H1 (cell line): Measurements from ENCODE around the gene IL1R1. TPM values are rescaled to one million over a fixed set of nuclear protein-coding genes. Genes with fewer than 3 reads are reported as not detected.
A peak's percentile ranks its signal among the peaks of the same experiment; 100 is the strongest.

Source experiments
- CTCF ChIA-PET: fragments of 300-600 bp; sonication (Branson Sonifier 250); formaldehyde crosslinking; loops from one replicate; lab custom pipeline; 2021; ENCODE audit not compliant: partially characterized antibody; lab: Charles Lee
- POLR2A ChIA-PET: fragments of 300-600 bp; sonication (Branson Sonifier 250); formaldehyde crosslinking; loops from one replicate; lab custom pipeline; 2021; ENCODE audit warnings: inconsistent platforms; ENCODE audit not compliant: partially characterized antibody; lab: Charles Lee
- DNase-seq, 2 experiments: peaks; one replicate each; pipeline versions ENCODE4 v3.0.0 to v3.0.0-alpha.2; 2010 to 2022; ENCODE audit warnings: low spot score in 2 of 2, low read depth in 1 of 2, mixed read lengths in 1 of 2
- FAIRE-seq: peaks from 2 replicates; lab custom pipeline; 2011; peaks lifted over from hg19 to GRCh38; lab: Jason Lieb, UNC
- H2AFZ ChIP-seq: 2 replicates; pipeline ENCODE4 v1.8.1; 2012; ENCODE audit warnings: low read length, inconsistent platforms
- H2AK5ac ChIP-seq: 2 replicates; pipeline ENCODE4 v1.6.1; 2013; ENCODE audit warnings: low read depth, low read length
- H2BK120ac ChIP-seq: replicated peaks from 2 replicates; pipeline ENCODE3; 2013; ENCODE audit warnings: low read depth, low read length, inconsistent platforms
- H2BK12ac ChIP-seq: 2 replicates; pipeline ENCODE4 v1.6.1; 2013; ENCODE audit warnings: low read depth, low read length
- H2BK15ac ChIP-seq: 2 replicates; pipeline ENCODE4 v1.6.1; 2013; ENCODE audit warnings: low read length
- H2BK20ac ChIP-seq: 2 replicates; pipeline ENCODE4 v1.6.1; 2013; ENCODE audit warnings: low read length
- H2BK5ac ChIP-seq: 2 replicates; pipeline ENCODE4 v1.6.1; 2013; ENCODE audit warnings: low read depth, low read length
- H3K14ac ChIP-seq: 2 replicates; pipeline ENCODE4 v1.6.1; 2013; ENCODE audit warnings: inconsistent platforms; ENCODE audit not compliant: insufficient read length
- H3K18ac ChIP-seq: 2 replicates; pipeline ENCODE4 v1.6.1; 2013; ENCODE audit warnings: low read length; ENCODE audit errors: extremely low read depth
- H3K23ac ChIP-seq: 2 replicates; pipeline ENCODE4 v1.6.1; 2013; ENCODE audit warnings: inconsistent platforms; ENCODE audit not compliant: insufficient read length
- H3K23me2 ChIP-seq: 2 replicates; pipeline ENCODE4 v1.6.1; 2013; ENCODE audit warnings: low read depth, low read length
- H3K27ac ChIP-seq: 2 replicates; pipeline ENCODE4 v1.6.1; 2011; ENCODE audit warnings: low read depth, low read length, inconsistent platforms
- H3K27me3 ChIP-seq, 4 experiments: replicated peaks in 1 of 4; 1 replicate in 1 of 4; 2 replicates in 3 of 4; pipeline versions ENCODE4 v1.6.1 to v1.8.1; 2011 to 2013; ENCODE audit warnings: low read length in 3 of 4, mild to moderate bottlenecking in 3 of 4, inconsistent platforms in 2 of 4, mixed read lengths in 2 of 4, moderate library complexity in 1 of 4; ENCODE audit not compliant: control insufficient read depth in 3 of 4, insufficient read depth in 3 of 4; ENCODE audit errors: extremely low read depth in 1 of 4
- H3K36me3 ChIP-seq, 4 experiments: 2 replicates each; pipeline versions ENCODE4 v1.6.1 to v1.8.1; 2011 to 2013; ENCODE audit warnings: mild to moderate bottlenecking in 4 of 4, low read length in 3 of 4, moderate library complexity in 2 of 4, control low read depth in 1 of 4, inconsistent platforms in 1 of 4; ENCODE audit not compliant: insufficient read depth in 4 of 4, control insufficient read depth in 2 of 4
- H3K4ac ChIP-seq: replicated peaks from 2 replicates; pipeline ENCODE3; 2013; ENCODE audit warnings: low read length, low read depth, mixed read lengths, inconsistent platforms; ENCODE audit not compliant: insufficient read length
- H3K4me1 ChIP-seq, 4 experiments: replicated peaks in 1 of 4; 1 replicate in 1 of 4; 2 replicates in 3 of 4; pipeline versions ENCODE4 v1.6.1 to v1.8.1; 2011 to 2013; ENCODE audit warnings: low read length in 3 of 4, inconsistent platforms in 2 of 4, mixed read lengths in 1 of 4; ENCODE audit not compliant: insufficient read depth in 4 of 4, control insufficient read depth in 3 of 4
- H3K4me2 ChIP-seq, 2 experiments: 2 replicates each; pipeline versions ENCODE4 v1.6.1 to v1.8.1; 2011 to 2013; ENCODE audit warnings: low read depth in 2 of 2, low read length in 2 of 2, control low read depth in 1 of 2, inconsistent platforms in 1 of 2, mild to moderate bottlenecking in 1 of 2; ENCODE audit not compliant: insufficient read depth in 1 of 2
- H3K4me3 ChIP-seq, 4 experiments: fragments of 200-600, 300-600 bp in 1 of 4; sonication (generic), shearing (Covaris generic), sonication (Bioruptor Twin) in 1 of 4; 2 replicates each; pipeline versions ENCODE4 v1.5.1 to v1.8.1; 2011 to 2016; ENCODE audit warnings: low read length in 4 of 4, low read depth in 3 of 4, control low read depth in 2 of 4, inconsistent platforms in 2 of 4, mild to moderate bottlenecking in 2 of 4, mixed read lengths in 1 of 4, moderate library complexity in 1 of 4; ENCODE audit not compliant: insufficient read depth in 2 of 4; ENCODE audit errors: extremely low read depth in 1 of 4
- H3K56ac ChIP-seq: replicated peaks from 2 replicates; pipeline ENCODE3; 2013; ENCODE audit warnings: low read depth, mild to moderate bottlenecking, mixed read lengths, low read length, inconsistent platforms; ENCODE audit not compliant: insufficient read length
- H3K79me1 ChIP-seq: 2 replicates; pipeline ENCODE4 v1.6.1; 2013; ENCODE audit warnings: low read depth, low read length, control low read depth
- H3K79me2 ChIP-seq, 2 experiments: 2 replicates each; pipeline versions ENCODE4 v1.6.1 to v1.8.1; 2012 to 2013; ENCODE audit warnings: low read length in 2 of 2, mild to moderate bottlenecking in 2 of 2, inconsistent platforms in 1 of 2; ENCODE audit not compliant: insufficient read depth in 2 of 2, control insufficient read depth in 1 of 2
- H3K9ac ChIP-seq, 4 experiments: replicated peaks in 1 of 4; 1 replicate in 1 of 4; 2 replicates in 3 of 4; pipeline versions ENCODE4 v1.6.1 to v1.8.1; 2011 to 2013; ENCODE audit warnings: low read depth in 3 of 4, low read length in 3 of 4, control low read depth in 2 of 4, mild to moderate bottlenecking in 2 of 4, moderate library complexity in 2 of 4, inconsistent platforms in 1 of 4; ENCODE audit errors: extremely low read depth in 1 of 4
- H3K9me3 ChIP-seq, 2 experiments: 2 replicates each; pipeline versions ENCODE4 v1.6.1 to v1.8.1; 2012 to 2013; ENCODE audit warnings: mild to moderate bottlenecking in 2 of 2, moderate library complexity in 2 of 2, control low read depth in 1 of 2, inconsistent platforms in 1 of 2, low read depth in 1 of 2, low read length in 1 of 2, mixed read lengths in 1 of 2; ENCODE audit not compliant: insufficient read depth in 2 of 2
- H4K20me1 ChIP-seq, 2 experiments: replicated peaks in 1 of 2; 2 replicates each; pipeline versions ENCODE3 to v1.8.1; 2011 to 2013; ENCODE audit warnings: inconsistent platforms in 2 of 2, low read length in 2 of 2, mild to moderate bottlenecking in 1 of 2; ENCODE audit not compliant: insufficient read depth in 2 of 2, control insufficient read depth in 1 of 2
- H4K5ac ChIP-seq: 2 replicates; pipeline ENCODE4 v1.6.1; 2013; ENCODE audit warnings: low read length, low read depth, mixed read lengths, inconsistent platforms; ENCODE audit not compliant: insufficient read length
- H4K8ac ChIP-seq: 2 replicates; pipeline ENCODE4 v1.8.0; 2013; ENCODE audit warnings: mild to moderate bottlenecking, moderate library complexity, low read length, inconsistent platforms; ENCODE audit not compliant: insufficient read depth; ENCODE audit errors: extremely low read depth
- H4K91ac ChIP-seq: replicated peaks from 2 replicates; pipeline ENCODE3; 2013; ENCODE audit warnings: low read length, mixed read lengths, inconsistent platforms; ENCODE audit not compliant: insufficient read length
- BRCA1 ChIP-seq: IDR thresholded peaks from 2 replicates; pipeline ENCODE4 v1.6.1; 2012; ENCODE audit warnings: low read depth, low read length, improper control_type of control experiment
- EZH2 ChIP-seq: fragments of 200-600 bp; sonication (generic); IDR thresholded peaks from 2 replicates; pipeline ENCODE4 v1.7.1; 2012; ENCODE audit warnings: low read depth, mild to moderate bottlenecking, moderate library complexity, low read length, inconsistent platforms; ENCODE audit not compliant: severe bottlenecking
- KDM4A ChIP-seq: IDR thresholded peaks from one replicate; pipeline ENCODE4 v1.7.1; 2012; ENCODE audit warnings: low read depth, mild to moderate bottlenecking, moderate library complexity, low read length, inconsistent platforms; ENCODE audit not compliant: severe bottlenecking
- SP1 ChIP-seq: IDR thresholded peaks from 2 replicates; pipeline ENCODE4 v1.6.1; 2011; ENCODE audit warnings: low read depth, low read length
- TAF1 ChIP-seq: IDR thresholded peaks from 2 replicates; pipeline ENCODE4 v1.6.1; 2011; ENCODE audit warnings: mild to moderate bottlenecking, low read depth, low read length
- WGBS, 2 experiments: shearing (Covaris generic) in 1 of 2; methylation state at CpG; one replicate each; pipeline versions ENCODE4 v1.1.6 to v1.1.7; 2013 to 2015; ENCODE audit warnings: low lambda C conversion rate in 2 of 2, mixed read lengths in 2 of 2, inconsistent platforms in 1 of 2, low coverage in 1 of 2, missing lambda C conversion rate in 1 of 2; ENCODE audit not compliant: insufficient replicate concordance in 2 of 2, insufficient coverage in 1 of 2, insufficient read length in 1 of 2; ENCODE audit errors: extremely low coverage in 1 of 2, missing lambda C conversion rate in 1 of 2; 5-methylcytosine and 5-hydroxymethylcytosine counted together
- polyA plus RNA-seq, 7 experiments: library from polyadenylated mRNA; depleted of rRNA in 3 of 7; stranded (reverse) in 5 of 7; unstranded in 2 of 7; fragments of >200 nt in 5 of 7; fragments of 200-250 nt in 2 of 7; gene quantifications; 1 replicate in 5 of 7; 2 replicates in 1 of 7; 4 replicates in 1 of 7; pipeline versions ENCODE4 v1.2.1 to v1.2.3, GENCODE V29; 2011 to 2013; ENCODE audit warnings: missing spikeins in 2 of 7, mixed read lengths in 2 of 7
- total RNA-seq: library from RNA; stranded (reverse); fragmentation: NEBNext Ultra II Directional; extraction: Animal tissue kit (Norgen Biotek cat#: 25700); gene quantifications from 2 replicates; pipeline ENCODE4 v1.2.1, GENCODE V29; 2021

Gene IL1R1
- total and polyA plus RNA-seq, 2 of the 8 experiments (the other 6 are each of a cell fraction or from before 2014, with no cell fraction given) = 0.34 to 0.47 TPM

GRCh38 chr2:102186791-102187495 lies 44.4 kb downstream of the IL1R1 start, which contains the start of gene IL1RL2:
Gene IL1RL2 (plus strand): TSS chr2:102187023. CDS start chr2:102187868, 845 bp downstream.
- no peak within 1 kb of the TSS for H3K9ac ChIP-seq
- H3K4me3 ChIP-seq = peak within 1 kb of the TSS in 2 of 4 experiments; percentile 42 to 44; a peak in 3 of 8 replicates
- no peaks in the 10 kb centered on the region for H3K23me2 ChIP-seq
- H3K23ac ChIP-seq = no peak within 1 kb of the TSS
- H3K56ac ChIP-seq = no peak within 1 kb of the TSS
- DNase-seq (no peak), FAIRE-seq (no peak)
- H2BK120ac ChIP-seq = no peak within 1 kb of the TSS
- no peak within 1 kb of the TSS for H3K27ac ChIP-seq
- H4K91ac ChIP-seq = no peak within 1 kb of the TSS
- no peaks in the 10 kb centered on the region for H3K79me1 ChIP-seq
- H3K18ac ChIP-seq = no peak within 1 kb of the TSS; the same call in 1 of the 2 replicates
- no peaks in the 10 kb centered on the region for H3K79me2 ChIP-seq
- no peaks in the 10 kb centered on the region for H3K9me3 ChIP-seq
- no peak within 1 kb of the TSS for H2AFZ ChIP-seq
- no peak within 1 kb of the TSS for H2BK12ac ChIP-seq
- no peak within 1 kb of the TSS for H3K14ac ChIP-seq
- H3K4me2 ChIP-seq = peak within 1 kb of the TSS; percentile 51 to 93
- H4K5ac ChIP-seq = no peak within 1 kb of the TSS
- no peaks in the 10 kb centered on the region for H4K20me1 ChIP-seq
- H3K4me1 ChIP-seq = no peaks in the 10 kb centered on the region
- ChIA-PET CTCF (interaction anchor here (0.6 to 3.5 kb wide), 8 partner anchors 11 to 256 kb away, joined by 3 to 25 read pairs (median 4); no protein-coding TSS in a partner anchor), POLR2A (no interaction called here)
- no peak within 1 kb of the TSS for H3K4ac ChIP-seq
- H3K36me3 ChIP-seq = no peaks in the 10 kb centered on the region
- no peak within 1 kb of the TSS for H2BK5ac ChIP-seq
- peaks cover 1 to 18% (median 15%) of the 10 kb centered on the region in 4 experiments for H3K27me3 ChIP-seq
- H2BK20ac ChIP-seq = no peak within 1 kb of the TSS
- peak within 1 kb of the TSS; percentile 80; the same call in 1 of the 2 replicates for H4K8ac ChIP-seq
- WGBS, 2 experiments = 83% methylated on average over 25 of the region's 36 CpGs; no CpG with 5 or more reads in 1 of the 2 experiments
- no peak for TF ChIP-seq KDM4A
- no peak for TF ChIP-seq SP1
- no peak for TF ChIP-seq TAF1
- TF ChIP-seq EZH2 = peak; percentile 23
- no peak for TF ChIP-seq BRCA1
- no peak within 1 kb of the TSS for H2BK15ac ChIP-seq
- H2AK5ac ChIP-seq = no peak within 1 kb of the TSS
